Naive thymus-derived CD8-positive, alpha-beta T cell (primary cell): Measurements from ENCODE around the gene ENPP1. TPM values are rescaled to one million over a fixed set of nuclear protein-coding genes. Genes with fewer than 3 reads are reported as not detected.
"Not testable (repeated sequence)": the region's sequence is repeated elsewhere in the genome, so short reads cannot be mapped to it uniquely, and the experiment has no call there.

ENCODE experiments used
- ATAC-seq, 2 donors: fragments of 150-1000 bp; cut with Tn5 transposase in 1 of 2; sonication (Bioruptor Pico), chemical (Tn5 transposase) in 1 of 2; 1 replicate in 1 of 2; 2 replicates in 1 of 2; pipeline ENCODE4 v1.10.0; 2021; ENCODE audit warnings: mild to moderate bottlenecking in 2 of 2, moderate library complexity in 2 of 2
- POLR2A ChIA-PET: fragments of 350-600 bp; sonication (Branson Sonifier 250); formaldehyde crosslinking; loops from one replicate; lab custom pipeline; 2021; ENCODE audit warnings: antibody characterized with exemption; lab: Charles Lee
- DNase-seq, 10 donors: peaks; one replicate each; pipeline versions ENCODE4 v3.0.0 to v3.0.0-alpha.2; 2020 to 2022
- H3K27ac Mint-ChIP-seq, 10 donors: one replicate each; pipeline ENCODE4 v1.8.0; 2020 to 2022; ENCODE audit warnings: mild to moderate bottlenecking in 10 of 10, mixed read lengths in 10 of 10, moderate library complexity in 4 of 10, inconsistent platforms in 1 of 10
- H3K27me3 Mint-ChIP-seq, 5 donors: one replicate each; pipeline ENCODE4 v1.8.0; 2021 to 2022; ENCODE audit warnings: mixed read lengths in 5 of 5
- H3K36me3 Mint-ChIP-seq, 3 donors: one replicate each; pipeline ENCODE4 v1.8.0; 2020 to 2022; ENCODE audit warnings: mixed read lengths in 3 of 3, mild to moderate bottlenecking in 2 of 3, inconsistent platforms in 1 of 3
- H3K4me1 Mint-ChIP-seq, 4 donors: one replicate each; pipeline ENCODE4 v1.8.0; 2021 to 2022; ENCODE audit warnings: mixed read lengths in 4 of 4
- H3K4me3 Mint-ChIP-seq, 10 donors: one replicate each; pipeline ENCODE4 v1.8.0; 2020 to 2022; ENCODE audit warnings: mild to moderate bottlenecking in 10 of 10, mixed read lengths in 10 of 10, moderate library complexity in 6 of 10, inconsistent platforms in 1 of 10
- H3K9me3 Mint-ChIP-seq, 9 donors: one replicate each; pipeline ENCODE4 v1.8.0; 2020 to 2022; ENCODE audit warnings: mixed read lengths in 9 of 9, mild to moderate bottlenecking in 3 of 9, inconsistent platforms in 1 of 9, moderate library complexity in 1 of 9
- polyA plus RNA-seq, 3 donors: library from polyadenylated mRNA; unstranded; fragments of 300-500 nt; fragmentation: Illumina TruSeq; gene quantifications; one replicate each; pipeline ENCODE4 v1.2.3, GENCODE V29; 2021
- total RNA-seq, 8 experiments: library from RNA in 2 of 8; stranded (reverse) in 2 of 8; gene quantifications; one replicate each; pipeline ENCODE4 v1.2.3 and lab custom pipeline; 2021 to 2026

ENPP1 gene
- total and polyA plus RNA-seq, 5 experiments from 2014 or later = 0.11 to 0.47 TPM; not detected in 3

DNA sequence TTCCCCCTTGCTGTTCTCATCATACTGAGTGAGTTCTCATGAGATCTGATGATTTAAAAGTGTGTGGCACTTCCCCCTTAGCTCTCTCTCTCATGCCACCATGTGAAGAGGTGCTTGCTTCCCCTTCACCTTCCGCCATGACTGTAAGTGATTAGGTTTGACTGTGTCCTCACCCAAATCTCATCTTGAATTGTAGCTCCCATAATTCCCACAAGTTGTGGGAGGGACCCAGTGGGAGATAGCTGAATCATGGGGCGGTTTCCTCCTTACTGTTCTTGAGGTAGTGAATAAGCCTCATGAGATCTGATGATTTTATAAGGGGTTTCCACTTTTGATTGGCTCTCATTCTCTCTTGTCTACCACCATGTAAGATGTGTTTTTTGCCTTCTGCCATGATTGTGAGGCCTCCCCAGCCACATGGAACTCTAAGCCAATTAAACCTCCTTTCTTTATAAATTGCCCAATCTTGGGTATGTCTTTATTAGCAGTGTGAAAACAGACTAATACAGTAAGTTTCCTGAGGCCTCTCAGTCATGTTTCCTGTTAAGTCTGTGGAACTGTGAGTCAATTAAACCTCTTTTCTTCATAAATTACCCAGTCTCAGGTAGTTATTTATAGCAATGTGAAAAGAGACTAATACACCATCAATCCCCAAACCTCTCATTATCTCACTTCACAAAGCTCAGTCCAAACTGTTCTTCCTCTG, 108.4 kb downstream of the ENPP1 start:
- Mint-ChIP-seq H3K27me3 (peaks cover 23 to 82% (median 46%) of the 10 kb centered on the region in 5 donors), H3K4me1 (peaks cover 5 to 14% (median 10%) of the 10 kb centered on the region in 4 donors)
- H3K27ac Mint-ChIP-seq, H3K36me3 Mint-ChIP-seq, POLR2A ChIA-PET, DNase-seq, H3K4me3 Mint-ChIP-seq, H3K9me3 Mint-ChIP-seq, ATAC-seq: not testable (repeated sequence)

DNA sequence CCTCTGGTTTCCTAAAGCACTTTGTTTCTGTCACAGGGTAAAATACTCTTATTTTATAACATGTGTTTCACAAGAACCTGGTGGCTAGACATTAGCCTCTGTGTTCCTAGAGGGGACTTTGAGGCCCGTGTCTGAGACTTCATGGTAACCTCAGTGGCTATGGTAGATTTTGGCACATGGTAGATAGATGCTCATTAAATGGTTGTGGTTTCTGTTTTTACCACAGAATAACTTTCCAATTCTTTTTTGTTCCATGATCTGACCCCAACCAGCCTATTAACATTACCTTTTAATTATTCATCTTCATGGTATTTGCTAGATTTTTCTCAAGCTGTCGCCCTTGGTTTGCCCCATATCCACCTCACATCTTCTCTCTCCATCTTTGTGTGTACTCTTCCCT, 109.0 kb downstream of the ENPP1 start:
- Mint-ChIP-seq H3K9me3 (peaks cover 0 to 7% (median 0%) of the 10 kb centered on the region in 9 donors), H3K36me3 (no peaks in the 10 kb centered on the region), H3K27ac (peak overlapping the region in 1 of 10 donors; percentile 26), H3K4me1 (peaks cover 5 to 14% (median 10%) of the 10 kb centered on the region in 4 donors), H3K27me3 (peaks cover 23 to 81% (median 41%) of the 10 kb centered on the region in 5 donors), H3K4me3 (no peak overlapping the region)
- DNase-seq (no peak), ATAC-seq (no peak)
- POLR2A ChIA-PET = no interaction called here

DNA sequence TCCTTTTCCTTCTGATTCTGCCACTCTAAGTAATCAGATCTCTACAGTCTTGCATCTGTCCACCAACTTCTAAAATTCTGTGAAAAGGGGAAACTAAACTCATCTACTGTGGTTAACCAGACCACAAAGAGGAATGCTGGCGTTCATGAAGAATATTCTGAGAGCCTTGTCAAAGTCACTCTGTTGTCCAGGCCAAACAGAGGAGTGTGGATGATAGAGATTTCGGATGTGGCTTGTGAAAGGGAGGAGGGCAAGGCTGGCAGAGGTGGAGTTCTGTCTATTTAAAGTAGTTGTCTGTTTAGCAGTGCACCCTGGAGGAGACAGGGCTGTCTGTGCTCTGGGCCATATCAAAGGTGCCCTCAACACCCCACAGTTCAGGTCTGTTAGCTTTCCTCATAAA, 109.5 kb downstream of the ENPP1 start:
- H3K27me3 Mint-ChIP-seq = peaks cover 23 to 76% (median 38%) of the 10 kb centered on the region in 5 donors
- peaks cover 5 to 12% (median 10%) of the 10 kb centered on the region in 4 donors for H3K4me1 Mint-ChIP-seq
- peaks cover 0 to 11% (median 2%) of the 10 kb centered on the region in 9 donors for H3K9me3 Mint-ChIP-seq
- peak overlapping the region in 1 of 10 donors; percentile 26 for H3K27ac Mint-ChIP-seq
- ATAC-seq (peak in 1 of 2 donors; percentile 42), DNase-seq (no peak)
- POLR2A ChIA-PET = no interaction called here
- H3K36me3 Mint-ChIP-seq = peaks cover 0 to 3% (median 0%) of the 10 kb centered on the region in 3 donors
- H3K4me3 Mint-ChIP-seq = no peak overlapping the region

DNA sequence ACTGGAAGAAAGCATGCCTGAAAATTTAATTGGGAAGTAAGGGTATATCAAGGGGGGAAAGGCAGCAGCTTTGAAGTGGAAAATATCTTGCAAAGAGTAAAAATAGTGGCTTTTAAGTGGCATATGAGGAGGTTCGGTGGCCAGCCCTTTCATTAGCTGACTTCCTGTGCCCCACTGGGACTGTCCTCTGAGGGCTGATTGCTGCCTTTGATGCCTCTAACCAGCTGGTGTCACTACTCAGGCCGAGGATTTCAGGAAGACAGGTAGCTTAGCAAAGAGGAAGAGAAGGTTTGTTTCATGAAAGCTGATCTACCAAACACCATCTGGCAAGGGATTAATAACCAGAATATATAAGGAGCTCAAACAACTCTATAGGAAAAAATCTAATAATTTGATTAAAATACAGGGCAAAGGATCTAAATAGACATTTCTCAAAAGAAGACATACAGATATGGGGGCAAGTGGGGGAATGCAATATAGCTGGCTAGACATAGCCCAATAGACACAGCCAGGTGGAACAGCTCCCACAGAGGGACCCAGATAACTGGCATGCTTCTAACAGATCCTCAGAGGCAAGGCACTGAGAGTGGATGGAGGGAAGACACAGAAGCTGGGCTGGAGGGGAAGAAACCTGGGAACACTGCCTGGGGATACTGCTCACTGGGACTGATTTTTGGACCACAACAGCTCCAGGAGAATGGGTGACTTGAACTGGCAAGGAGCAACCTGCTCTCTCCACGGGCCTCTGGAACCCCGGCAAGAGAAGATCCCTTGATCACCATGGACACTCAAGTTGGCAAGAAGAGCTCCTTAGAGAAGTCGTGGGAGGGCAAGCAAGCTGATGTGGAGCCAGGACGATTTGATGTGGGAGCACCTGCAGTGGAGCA, 110.2 kb downstream of the ENPP1 start:
- POLR2A ChIA-PET = no interaction called here
- ATAC-seq = no peak
- Mint-ChIP-seq H3K27ac (no peak overlapping the region), H3K27me3 (peaks cover 23 to 73% (median 36%) of the 10 kb centered on the region in 5 donors), H3K36me3 (peaks cover 0 to 4% (median 0%) of the 10 kb centered on the region in 3 donors), H3K9me3 (peaks cover 0 to 18% (median 3%) of the 10 kb centered on the region in 9 donors), H3K4me1 (peaks cover 5 to 12% (median 10%) of the 10 kb centered on the region in 4 donors), H3K4me3 (no peak overlapping the region)
- no peak for DNase-seq

DNA sequence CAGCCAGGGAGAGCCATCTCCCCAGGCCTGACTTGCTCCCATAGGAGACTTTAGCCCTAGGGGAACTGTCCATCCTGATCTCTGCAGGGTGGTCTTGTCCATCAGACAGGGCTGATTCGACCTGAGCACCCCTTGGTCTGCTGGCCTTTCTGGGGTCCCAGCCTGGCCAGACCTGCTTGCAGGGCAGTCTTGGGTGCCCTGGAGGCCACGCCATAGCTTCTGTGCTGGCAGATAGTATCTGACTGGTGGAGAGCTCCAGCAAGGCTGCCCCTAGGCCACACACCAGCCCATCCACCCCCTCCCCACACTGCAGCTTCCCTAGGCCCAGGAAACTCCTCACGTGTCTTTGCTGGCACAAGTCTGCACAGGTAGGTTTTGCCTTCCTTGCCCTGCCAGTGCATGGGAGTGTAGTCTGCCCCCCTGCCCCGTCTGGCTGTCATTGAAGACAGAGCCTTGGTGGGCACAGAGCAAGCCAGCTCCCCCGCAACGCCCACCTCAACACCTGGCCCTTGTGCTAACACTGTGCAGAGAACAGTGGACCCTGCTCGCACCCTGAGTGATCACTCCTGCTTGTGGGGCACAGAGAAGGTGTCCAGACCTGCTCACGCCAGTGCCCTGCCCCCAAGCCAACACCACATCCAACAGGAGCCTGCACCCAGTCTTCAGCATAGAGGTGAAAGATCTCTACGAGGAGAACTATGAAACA, 111.0 kb downstream of the ENPP1 start:
- H3K4me1 Mint-ChIP-seq = peaks cover 5 to 12% (median 10%) of the 10 kb centered on the region in 4 donors
- H3K36me3 Mint-ChIP-seq = peaks cover 0 to 8% (median 2%) of the 10 kb centered on the region in 3 donors
- POLR2A ChIA-PET = no interaction called here
- ATAC-seq = no peak
- H3K9me3 Mint-ChIP-seq = peaks cover 0 to 25% (median 5%) of the 10 kb centered on the region in 9 donors
- H3K4me3 Mint-ChIP-seq = no peak overlapping the region
- DNase-seq = no peak
- H3K27me3 Mint-ChIP-seq = peaks cover 16 to 73% (median 30%) of the 10 kb centered on the region in 5 donors
- H3K27ac Mint-ChIP-seq = no peak overlapping the region

DNA sequence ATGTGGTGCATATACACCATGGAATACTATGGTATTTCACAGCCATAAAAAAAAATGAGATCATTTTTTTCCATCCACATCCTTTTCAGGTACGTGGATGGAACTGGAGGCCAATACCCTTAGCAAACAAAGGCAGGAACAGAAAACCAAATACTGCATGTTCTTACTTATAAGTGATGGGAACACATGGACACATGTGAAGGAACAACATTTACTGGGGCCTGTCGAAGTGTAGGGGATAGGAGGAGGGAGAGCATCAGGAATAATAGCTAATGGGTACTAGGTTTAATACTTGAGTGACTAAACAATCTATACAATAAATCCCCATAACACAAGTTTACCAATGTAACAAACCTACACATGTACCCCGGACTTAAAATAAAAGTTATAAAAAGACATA, 112.8 kb downstream of the ENPP1 start:
- peaks cover 10 to 58% (median 30%) of the 10 kb centered on the region in 5 donors for H3K27me3 Mint-ChIP-seq
- no peak overlapping the region for H3K4me3 Mint-ChIP-seq
- peaks cover 5 to 12% (median 10%) of the 10 kb centered on the region in 4 donors for H3K4me1 Mint-ChIP-seq
- no peak for ATAC-seq
- peaks cover 0 to 36% (median 6%) of the 10 kb centered on the region in 9 donors for H3K9me3 Mint-ChIP-seq
- no peak for DNase-seq
- H3K27ac Mint-ChIP-seq = no peak overlapping the region
- POLR2A ChIA-PET = no interaction called here
- H3K36me3 Mint-ChIP-seq = peaks cover 0 to 12% (median 2%) of the 10 kb centered on the region in 3 donors

DNA sequence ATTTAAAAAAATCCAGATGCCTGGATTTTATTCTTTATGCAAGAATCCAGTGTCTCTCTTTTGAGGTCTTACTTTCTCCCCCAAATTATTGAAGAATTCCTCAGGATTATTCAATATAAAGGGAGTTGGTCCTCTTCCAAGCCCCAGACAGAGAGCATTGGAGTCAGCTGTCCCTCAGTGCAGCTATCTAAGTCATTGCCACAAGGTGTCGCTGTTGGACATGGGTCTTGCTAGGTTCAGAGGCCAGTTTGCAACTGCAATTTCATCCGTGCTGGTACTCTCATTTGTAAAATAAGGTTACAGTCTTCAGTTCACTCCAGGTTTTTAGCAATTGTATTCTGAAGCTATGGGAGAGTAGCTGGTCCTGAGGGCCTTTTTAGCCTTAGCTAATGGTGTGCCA, 115.5 kb downstream of the ENPP1 start:
- no peak overlapping the region for H3K27ac Mint-ChIP-seq
- peaks cover 0 to 36% (median 6%) of the 10 kb centered on the region in 9 donors for H3K9me3 Mint-ChIP-seq
- H3K27me3 Mint-ChIP-seq = peaks cover 4 to 31% (median 13%) of the 10 kb centered on the region in 5 donors
- ATAC-seq (no peak), DNase-seq (no peak)
- H3K36me3 Mint-ChIP-seq = peaks cover 0 to 12% (median 2%) of the 10 kb centered on the region in 3 donors
- H3K4me1 Mint-ChIP-seq = no peaks in the 10 kb centered on the region
- no peak overlapping the region for H3K4me3 Mint-ChIP-seq
- POLR2A ChIA-PET = no interaction called here

DNA sequence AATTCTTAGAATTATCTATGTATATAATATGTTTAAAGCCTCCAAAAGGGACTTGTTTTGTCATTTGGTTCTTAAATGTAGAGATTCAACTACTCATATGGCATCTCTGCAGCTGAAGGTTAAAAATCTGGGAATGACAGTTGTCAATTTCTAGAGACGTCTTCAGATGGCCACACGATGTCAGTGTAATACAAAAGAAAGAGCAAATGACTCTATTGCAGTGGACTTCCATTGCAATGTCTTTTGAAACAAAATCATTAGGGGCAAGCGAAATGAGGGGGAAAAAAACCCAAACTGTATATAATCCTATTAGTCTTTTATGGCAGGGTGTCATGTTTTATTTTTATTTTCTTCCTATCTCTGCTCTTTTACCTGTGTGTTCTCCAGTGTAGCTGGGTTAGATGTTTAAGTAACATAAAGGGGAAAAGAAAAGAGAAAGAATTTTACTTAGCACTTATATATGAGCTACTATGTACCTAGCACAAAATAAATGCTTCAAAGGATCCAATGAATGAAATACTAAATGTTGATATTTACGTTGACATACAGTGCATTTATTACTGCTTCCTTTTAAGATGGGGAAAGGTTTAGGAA, 117.2 kb downstream of the ENPP1 start:
- peaks cover 4 to 20% (median 4%) of the 10 kb centered on the region in 5 donors for H3K27me3 Mint-ChIP-seq
- POLR2A ChIA-PET = no interaction called here
- H3K4me1 Mint-ChIP-seq = no peaks in the 10 kb centered on the region
- no peak overlapping the region for H3K27ac Mint-ChIP-seq
- DNase-seq (no peak), ATAC-seq (no peak)
- peaks cover 0 to 36% (median 6%) of the 10 kb centered on the region in 9 donors for H3K9me3 Mint-ChIP-seq
- peaks cover 0 to 12% (median 2%) of the 10 kb centered on the region in 3 donors for H3K36me3 Mint-ChIP-seq
- no peak overlapping the region for H3K4me3 Mint-ChIP-seq

DNA sequence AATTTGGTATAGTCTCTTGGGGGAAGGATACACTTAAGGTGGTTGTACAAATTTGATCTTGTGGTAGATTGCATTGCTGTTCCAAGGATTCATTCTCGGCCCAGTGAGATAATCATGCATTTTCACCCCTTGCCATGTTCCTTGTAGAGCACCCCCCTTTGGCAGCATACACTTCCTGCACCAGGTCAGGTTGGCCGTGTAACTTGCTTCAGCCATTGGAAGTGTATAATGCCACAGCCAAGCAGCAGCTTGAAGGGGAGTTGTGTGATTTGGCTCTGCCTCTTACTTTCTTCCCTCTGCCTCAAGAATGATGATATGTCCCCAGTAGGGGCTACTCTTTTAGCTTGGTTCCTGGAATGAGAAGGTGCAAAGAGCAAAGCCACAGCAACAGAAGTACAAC, 121.4 kb downstream of the ENPP1 start:
- POLR2A ChIA-PET = no interaction called here
- Mint-ChIP-seq H3K4me1 (no peaks in the 10 kb centered on the region), H3K27me3 (peaks cover 6 to 38% (median 12%) of the 10 kb centered on the region in 5 donors), H3K9me3 (peaks cover 0 to 7% (median 0%) of the 10 kb centered on the region in 9 donors), H3K4me3 (no peak overlapping the region), H3K36me3 (no peaks in the 10 kb centered on the region), H3K27ac (no peak overlapping the region)
- ATAC-seq = no peak
- DNase-seq = no peak

DNA sequence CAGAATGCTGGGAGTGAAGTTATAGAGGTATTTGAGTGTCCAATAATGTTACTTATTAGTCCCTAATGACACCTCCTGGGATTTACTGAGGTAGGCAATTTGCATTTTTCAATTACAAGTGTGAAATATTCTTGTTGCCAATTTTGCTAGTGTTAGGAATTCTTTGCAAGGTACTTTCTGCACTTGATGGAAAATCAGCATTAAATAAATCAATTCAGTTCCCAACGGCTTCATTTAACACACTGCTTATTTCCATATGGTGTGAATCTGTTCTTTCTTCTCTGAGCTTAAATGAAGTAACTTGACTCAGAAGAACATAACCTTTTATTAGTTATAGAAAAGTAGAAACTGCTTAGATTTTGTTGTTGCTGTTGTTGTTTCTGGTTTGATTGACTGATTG, 122.2 kb downstream of the ENPP1 start:
- no peak for DNase-seq
- Mint-ChIP-seq H3K4me1 (no peaks in the 10 kb centered on the region), H3K36me3 (no peaks in the 10 kb centered on the region), H3K9me3 (peaks cover 0 to 3% (median 0%) of the 10 kb centered on the region in 9 donors), H3K4me3 (no peak overlapping the region), H3K27me3 (peaks cover 5 to 38% (median 10%) of the 10 kb centered on the region in 5 donors), H3K27ac (no peak overlapping the region)
- POLR2A ChIA-PET = no interaction called here
- ATAC-seq = no peak

DNA sequence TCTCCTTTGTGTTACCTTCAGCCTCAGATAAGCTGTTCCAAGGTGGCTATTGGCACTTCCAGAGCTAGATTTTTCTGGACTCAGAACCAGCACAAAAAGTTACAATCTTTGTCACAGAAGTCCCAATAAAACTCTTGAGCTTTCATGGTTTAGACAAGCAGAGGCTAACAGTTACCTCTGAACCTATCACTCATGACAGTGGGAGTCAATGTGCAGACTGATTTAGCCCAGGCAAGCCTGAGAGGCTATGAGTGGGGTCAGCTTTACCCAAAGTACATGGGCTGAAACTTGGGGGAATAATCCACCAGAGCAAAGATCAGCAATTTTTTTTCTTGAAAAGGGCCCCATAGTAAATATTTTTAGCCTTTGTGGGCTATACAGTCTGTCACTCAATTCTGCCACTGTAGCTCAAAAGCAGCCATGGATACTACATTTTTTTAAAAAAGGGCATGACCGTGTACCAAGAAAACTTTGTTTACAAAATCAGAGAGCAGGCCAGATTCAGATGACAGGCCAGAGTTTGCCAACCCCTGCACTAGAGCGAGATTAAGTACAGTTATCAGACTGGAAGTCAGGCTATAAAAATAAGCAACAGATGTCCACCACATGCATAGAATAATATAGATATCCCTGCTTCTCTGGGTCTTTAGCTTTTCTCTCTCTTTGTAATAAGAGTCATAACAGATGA, 123.4 kb downstream of the ENPP1 start:
- no peak for ATAC-seq
- POLR2A ChIA-PET = interaction anchor here (0.5 kb wide), 1 partner anchor 243 kb away, joined by 4 read pairs; no protein-coding TSS in a partner anchor
- Mint-ChIP-seq H3K27me3 (peaks cover 5 to 45% (median 10%) of the 10 kb centered on the region in 5 donors), H3K27ac (no peak overlapping the region), H3K4me3 (no peak overlapping the region), H3K36me3 (no peaks in the 10 kb centered on the region), H3K9me3 (no peaks in the 10 kb centered on the region), H3K4me1 (no peaks in the 10 kb centered on the region)
- no peak for DNase-seq
